ENCODE data around the gene PGAM2.

PGAM2 gene

GRCh38 chr7:44063894-44064651 is 1.3 kb downstream of the PGAM2 start:
- DNase-seq = no peak

- DNase-seq = no peak
Measured at GRCh38 chr7:44063547-44063893, 1.8 kb downstream of the PGAM2 start.

GRCh38 chr7:44062903-44063295 is 2.5 kb downstream of the PGAM2 start:
- no peak for DNase-seq

- DNase-seq = no peak
Measured at GRCh38 chr7:44062180-44062902, 3.0 kb downstream of the PGAM2 start.

GRCh38 chr7:44061645-44062179 is 3.7 kb downstream of the PGAM2 start:
- DNase-seq = no peak

- DNase-seq = no peak
Measured at GRCh38 chr7:44060948-44061644, 4.3 kb downstream of the PGAM2 start.

GRCh38 chr7:44060091-44060947 is 5.0 kb downstream of the PGAM2 start:
- no peak for DNase-seq

- no peak for DNase-seq
Measured at GRCh38 chr7:44059219-44060090, 5.9 kb downstream of the PGAM2 start.

GRCh38 chr7:44058759-44059218 is 6.6 kb downstream of the PGAM2 start:
- DNase-seq = no peak

GRCh38 chr7:44057849-44058758 is 7.3 kb downstream of the PGAM2 start:
- no peak for DNase-seq

GRCh38 chr7:44057181-44057848 is 8.1 kb downstream of the PGAM2 start:
- DNase-seq = no peak

GRCh38 chr7:44056681-44057080 is 8.7 kb downstream of the PGAM2 start:
- DNase-seq = no peak

- no peak for DNase-seq
Measured at GRCh38 chr7:44052771-44053365, 12.5 kb downstream of the PGAM2 start.

- no peak for DNase-seq
Measured at GRCh38 chr7:44051611-44052220, 13.7 kb downstream of the PGAM2 start.

GRCh38 chr7:44050915-44051560 is 14.3 kb downstream of the PGAM2 start:
- DNase-seq = no peak

- DNase-seq = no peak
Measured at GRCh38 chr7:44050121-44050914, 15.0 kb downstream of the PGAM2 start.

GRCh38 chr7:44048031-44048795 is 17.2 kb downstream of the PGAM2 start:
- DNase-seq = no peak
